ENCODE data around the gene HSPA4. TPM values are rescaled to one million over a fixed set of nuclear protein-coding genes. Genes with fewer than 3 reads are reported as not detected.

The HSPA4 gene
- total and polyA plus RNA-seq, 2 of the 4 experiments (the other 2 are of a cell fraction): 34.9 to 120 TPM

GRCh38 chr5:133108481-133108921, 56.7 kb downstream of the HSPA4 start:
- H2BK5ac ChIP-seq (ENCODE audit: low read depth, low read length, poor library complexity, severe bottlenecking): no peak overlapping the region
- H4K20me1 ChIP-seq (ENCODE audit: insufficient read depth, low read length): peaks cover 5% of the 10 kb centered on the region; the same call in 1 of the 2 replicates
- no peak overlapping the region for H2AK9ac ChIP-seq (replicated peaks; ENCODE audit: low read depth, low read length, poor library complexity)
- in situ Hi-C loops (cut with MboI; ENCODE audit: low sequenced_read_pairs) (no loop called here), dilution Hi-C loops (cut with HindIII; ENCODE audit: low sequenced_read_pairs, unreplicated experiment) (no loop called here), intact Hi-C loops (cut with micrococcal nuclease) (no loop called here)
- no peaks in the 10 kb centered on the region for H3K79me1 ChIP-seq (ENCODE audit: low read depth in 1 of 2, low read length in 2 of 2)
- H2BK15ac ChIP-seq (ENCODE audit: low read depth, low read length): no peak overlapping the region
- no peak overlapping the region for H3K56ac ChIP-seq (ENCODE audit: extremely low read depth, insufficient read depth, low read length)
- ATAC-seq (ENCODE audit: low read depth) (no peak), DNase-seq (no peak)
- no peaks in the 10 kb centered on the region for H3K9me3 ChIP-seq (ENCODE audit: control insufficient read depth, insufficient read depth, low read length)
- H3K4me2 ChIP-seq (ENCODE audit: low read depth, low read length): no peak overlapping the region
- H3K4ac ChIP-seq (ENCODE audit: low read depth, low read length): no peak overlapping the region
- no peak overlapping the region for H3K4me3 ChIP-seq (ENCODE audit: insufficient read depth, low read depth, low read length)
- H3K18ac ChIP-seq (ENCODE audit: low read depth, low read length): no peak overlapping the region
- H4K8ac ChIP-seq (ENCODE audit: low read depth in 2 of 2, low read length in 2 of 2): no peak overlapping the region
- 88% methylated on average over 3 of the region's 13 CpGs; no CpG with 5 or more reads in 1 of the 2 experiments for WGBS, 2 experiments (ENCODE audit: extremely low coverage in 2 of 2, insufficient read length in 1 of 2)
- H3K9me1 ChIP-seq (ENCODE audit: insufficient read depth, low read length): peaks cover 3% of the 10 kb centered on the region; the same call in 1 of the 2 replicates
- peaks cover 3% of the 10 kb centered on the region; the same call in 1 of the 2 replicates for H3K4me1 ChIP-seq (ENCODE audit: control insufficient read depth, insufficient read depth, low read length)
- H4K91ac ChIP-seq (ENCODE audit: insufficient read depth, low read depth, low read length): no peak overlapping the region
- TF ChIP-seq NFE2L2 (IDR thresholded peaks at IDR 0.05; ENCODE audit: low read depth, low read length) (no peak), RCOR1 (IDR thresholded peaks at IDR 0.05; ENCODE audit: insufficient replicate concordance, low read length) (no peak), CEBPB (IDR thresholded peaks at IDR 0.05; ENCODE audit: low read depth, low read length) (no peak), CHD1 (IDR thresholded peaks at IDR 0.05; ENCODE audit: low read depth, low read length) (no peak), FOS (IDR thresholded peaks at IDR 0.05; ENCODE audit: low read depth, low read length) (no peak), MAZ (IDR thresholded peaks at IDR 0.05; ENCODE audit: borderline replicate concordance, low read depth, low read length) (no peak), MAFK (IDR thresholded peaks at IDR 0.05; ENCODE audit: low read depth, low read length) (no peak), BHLHE40 (IDR thresholded peaks at IDR 0.05; ENCODE audit: low read depth, low read length) (no peak), POLR2A (IDR thresholded peaks at IDR 0.05; ENCODE audit: low read depth, low read length) (no peak), RFX5 (IDR thresholded peaks at IDR 0.05; ENCODE audit: low read depth, low read length) (no peak), MXI1 (IDR thresholded peaks at IDR 0.05; ENCODE audit: borderline replicate concordance, low read depth, low read length) (no peak), RAD21 (IDR thresholded peaks at IDR 0.05; ENCODE audit: low read length) (no peak), ELK1 (IDR thresholded peaks at IDR 0.05; ENCODE audit: borderline replicate concordance, low read depth, low read length) (no peak)
- no peak overlapping the region for H3K27ac ChIP-seq (ENCODE audit: insufficient read depth, low read length)
- no TSS peak for BruUV-seq (replicated peaks)
- H2AFZ ChIP-seq (replicated peaks; ENCODE audit: low read length, poor library complexity): no peak overlapping the region
- H3K36me3 ChIP-seq (ENCODE audit: control insufficient read depth, insufficient read depth, low read length): peaks cover 13% of the 10 kb centered on the region
- H3K14ac ChIP-seq (replicated peaks; ENCODE audit: low read depth, low read length): no peak overlapping the region
- H3K9ac ChIP-seq (ENCODE audit: low read depth, low read length): no peak overlapping the region
- H2AK5ac ChIP-seq (ENCODE audit: low read depth, low read length): no peak overlapping the region
- H4K5ac ChIP-seq (ENCODE audit: low read depth, low read length): no peak overlapping the region
- no peak overlapping the region for H2BK120ac ChIP-seq (ENCODE audit: low read depth, low read length)
- no peaks in the 10 kb centered on the region; the same call in 1 of the 2 replicates for H3K27me3 ChIP-seq (ENCODE audit: control insufficient read depth, insufficient read depth, low read length)
- ChIA-PET POLR2A (ENCODE audit: unreplicated experiment) (no interaction called here), CTCF (interaction anchor here (0.5 kb wide), 1 partner anchor 51 kb away, joined by 3 read pairs; no protein-coding TSS in a partner anchor)
- no peak overlapping the region for H2BK20ac ChIP-seq (ENCODE audit: low read depth, low read length)
- no peak overlapping the region for H3K23ac ChIP-seq (ENCODE audit: low read depth, low read length)
